Muscle layer of colon (tissue), 2 donors: ENCODE measurements around the gene DUT.

Source experiments
- H3K27ac ChIP-seq: one replicate; pipeline ENCODE4 v1.7.0; 2013; ENCODE audit warnings: low read depth, mild to moderate bottlenecking, low read length, moderate library complexity
- H3K27me3 ChIP-seq, 2 donors: one replicate each; pipeline ENCODE4 v1.7.0; 2013; ENCODE audit warnings: low read length in 2 of 2, mild to moderate bottlenecking in 2 of 2; ENCODE audit not compliant: insufficient read depth in 2 of 2, control insufficient read depth in 1 of 2
- H3K36me3 ChIP-seq: one replicate; pipeline ENCODE4 v1.7.0; 2013; ENCODE audit warnings: mild to moderate bottlenecking, low read length; ENCODE audit not compliant: insufficient read depth
- H3K4me1 ChIP-seq: one replicate; pipeline ENCODE4 v1.7.0; 2013; ENCODE audit warnings: mild to moderate bottlenecking, low read length; ENCODE audit not compliant: insufficient read depth
- H3K4me3 ChIP-seq, 2 donors: one replicate each; pipeline ENCODE4 v1.7.0; 2013; ENCODE audit warnings: low read length in 2 of 2, low read depth in 1 of 2, mild to moderate bottlenecking in 1 of 2, moderate library complexity in 1 of 2
- H3K9ac ChIP-seq: one replicate; pipeline ENCODE4 v1.7.0; 2013; ENCODE audit warnings: low read length
- H3K9me3 ChIP-seq: one replicate; pipeline ENCODE4 v1.7.0; 2013; ENCODE audit warnings: mild to moderate bottlenecking, low read length
- donor health status: abdominal sarcoma.
- donor health status: Adenocarcinoma of cecum.

The DUT gene

GRCh38 chr15:48373821-48374451 lies 42.7 kb downstream of the DUT start:
- no peak overlapping the region for H3K27ac ChIP-seq
- H3K36me3 ChIP-seq: no peaks in the 10 kb centered on the region
- H3K27me3 ChIP-seq: no peaks in the 10 kb centered on the region
- H3K4me3 ChIP-seq: no peak overlapping the region
- H3K9ac ChIP-seq: no peak overlapping the region
- H3K9me3 ChIP-seq: no peaks in the 10 kb centered on the region
- no peaks in the 10 kb centered on the region for H3K4me1 ChIP-seq

- H3K4me3 ChIP-seq: no peak overlapping the region
- no peaks in the 10 kb centered on the region for H3K36me3 ChIP-seq
- H3K9ac ChIP-seq: no peak overlapping the region
- no peaks in the 10 kb centered on the region for H3K27me3 ChIP-seq
- no peak overlapping the region for H3K27ac ChIP-seq
- no peaks in the 10 kb centered on the region for H3K4me1 ChIP-seq
- H3K9me3 ChIP-seq: no peaks in the 10 kb centered on the region
Measured at GRCh38 chr15:48374472-48374871, 43.2 kb downstream of the DUT start.

- no peaks in the 10 kb centered on the region for H3K4me1 ChIP-seq
- no peak overlapping the region for H3K9ac ChIP-seq
- H3K36me3 ChIP-seq: no peaks in the 10 kb centered on the region
- H3K27ac ChIP-seq: no peak overlapping the region
- no peaks in the 10 kb centered on the region for H3K27me3 ChIP-seq
- no peak overlapping the region for H3K4me3 ChIP-seq
- H3K9me3 ChIP-seq: no peaks in the 10 kb centered on the region
Measured at GRCh38 chr15:48375767-48376166, 44.5 kb downstream of the DUT start.

- H3K9ac ChIP-seq: no peak overlapping the region
- H3K4me1 ChIP-seq: no peaks in the 10 kb centered on the region
- H3K27ac ChIP-seq: no peak overlapping the region
- H3K9me3 ChIP-seq: no peaks in the 10 kb centered on the region
- H3K36me3 ChIP-seq: no peaks in the 10 kb centered on the region
- no peaks in the 10 kb centered on the region for H3K27me3 ChIP-seq
- H3K4me3 ChIP-seq: no peak overlapping the region
Measured at GRCh38 chr15:48380198-48380597, 49.0 kb downstream of the DUT start.

GRCh38 chr15:48381861-48382260 lies 50.6 kb downstream of the DUT start:
- Histone ChIP-seq H3K9me3 (no peaks in the 10 kb centered on the region), H3K27ac (no peak overlapping the region), H3K4me1 (no peaks in the 10 kb centered on the region), H3K9ac (no peak overlapping the region), H3K36me3 (no peaks in the 10 kb centered on the region), H3K27me3 (no peaks in the 10 kb centered on the region), H3K4me3 (no peak overlapping the region)

- no peak overlapping the region for H3K27ac ChIP-seq
- no peaks in the 10 kb centered on the region for H3K9me3 ChIP-seq
- no peaks in the 10 kb centered on the region for H3K27me3 ChIP-seq
- no peaks in the 10 kb centered on the region for H3K36me3 ChIP-seq
- H3K4me3 ChIP-seq: no peak overlapping the region
- H3K9ac ChIP-seq: no peak overlapping the region
- H3K4me1 ChIP-seq: peaks cover 2% of the 10 kb centered on the region
Measured at GRCh38 chr15:48383031-48383430, 51.8 kb downstream of the DUT start.

GRCh38 chr15:48384616-48385015 lies 53.4 kb downstream of the DUT start:
- H3K4me3 ChIP-seq: no peak overlapping the region
- peaks cover 14% of the 10 kb centered on the region for H3K4me1 ChIP-seq

GRCh38 chr15:48385031-48385830 lies 54.0 kb downstream of the DUT start:
- Histone ChIP-seq H3K27me3 (no peaks in the 10 kb centered on the region), H3K36me3 (no peaks in the 10 kb centered on the region), H3K27ac (no peak overlapping the region), H3K4me3 (no peak overlapping the region), H3K9ac (no peak overlapping the region), H3K4me1 (peaks cover 14% of the 10 kb centered on the region), H3K9me3 (no peaks in the 10 kb centered on the region)

More at GRCh38 chr15:48384616-48385015, 53.4 kb downstream of the DUT start:
- no peaks in the 10 kb centered on the region for H3K27me3 ChIP-seq
- no peaks in the 10 kb centered on the region for H3K36me3 ChIP-seq
- H3K27ac ChIP-seq: no peak overlapping the region
- no peak overlapping the region for H3K9ac ChIP-seq
- no peaks in the 10 kb centered on the region for H3K9me3 ChIP-seq

GRCh38 chr15:48388016-48388851 lies 57.0 kb downstream of the DUT start:
- H3K36me3 ChIP-seq: no peaks in the 10 kb centered on the region
- no peaks in the 10 kb centered on the region for H3K27me3 ChIP-seq
- no peak overlapping the region for H3K9ac ChIP-seq
- peaks cover 20% of the 10 kb centered on the region for H3K4me1 ChIP-seq
- no peak overlapping the region for H3K27ac ChIP-seq
- H3K9me3 ChIP-seq: no peaks in the 10 kb centered on the region
- H3K4me3 ChIP-seq: peak overlapping the region in 1 of 2 donors; percentile 12

GRCh38 chr15:48388910-48389309 lies 57.7 kb downstream of the DUT start:
- Histone ChIP-seq H3K9me3 (no peaks in the 10 kb centered on the region), H3K4me3 (no peak overlapping the region), H3K36me3 (no peaks in the 10 kb centered on the region), H3K27ac (no peak overlapping the region), H3K27me3 (no peaks in the 10 kb centered on the region), H3K9ac (no peak overlapping the region), H3K4me1 (peaks cover 20% of the 10 kb centered on the region)

GRCh38 chr15:48389691-48390143 lies 58.5 kb downstream of the DUT start:
- Histone ChIP-seq H3K4me3 (no peak overlapping the region), H3K27ac (no peak overlapping the region), H3K36me3 (no peaks in the 10 kb centered on the region), H3K27me3 (no peaks in the 10 kb centered on the region), H3K9me3 (no peaks in the 10 kb centered on the region), H3K4me1 (peaks cover 20% of the 10 kb centered on the region), H3K9ac (no peak overlapping the region)
